ENCODE results near the gene MSMP. TPM values are rescaled to one million over a fixed set of nuclear protein-coding genes. Genes with fewer than 3 reads are reported as not detected.

MSMP gene
- total RNA-seq, 1 donor from 2014 or later, result not detected

DNA sequence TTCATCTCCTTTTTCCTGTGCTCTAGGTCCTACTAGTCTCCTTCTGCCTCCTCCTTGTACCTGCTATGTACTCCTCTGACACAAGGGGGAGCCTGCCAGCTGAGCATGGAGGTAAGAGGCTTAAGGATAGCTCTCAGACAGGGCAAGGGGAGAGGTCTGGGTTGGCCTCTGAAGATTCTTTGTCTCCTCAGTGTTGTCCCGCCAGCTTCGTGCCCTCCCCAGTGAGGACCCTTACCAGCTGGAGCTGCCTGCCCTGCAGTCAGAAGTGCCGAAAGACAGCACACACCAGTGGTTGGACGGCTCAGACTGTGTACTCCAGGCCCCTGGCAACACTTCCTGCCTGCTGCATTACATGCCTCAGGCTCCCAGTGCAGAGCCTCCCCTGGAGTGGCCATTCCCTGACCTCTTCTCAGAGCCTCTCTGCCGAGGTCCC is 17.9 kb downstream of the MSMP start:
- intact Hi-C loops (cut with DNase I), result no loop called here
- no peak for DNase-seq (ENCODE audit: extremely low spot score in 2 of 2)
- Histone ChIP-seq H3K36me3 (peaks cover 0 to 57% of the 10 kb centered on the region in 2 donors), H3K4me3 (no peak overlapping the region), H3K27me3 (no peaks in the 10 kb centered on the region), H3K27ac (no peak overlapping the region), H3K9me3 (no peaks in the 10 kb centered on the region), H3K4me1 (peaks cover 17% of the 10 kb centered on the region)
- peak; percentile 8 to 60 (median 25) for TF ChIP-seq CTCF (IDR thresholded peaks at IDR 0.05)
- TF ChIP-seq POLR2AphosphoS5 (IDR thresholded peaks at IDR 0.05; ENCODE audit: insufficient read depth in 1 of 2, low read depth in 1 of 2), result no peak
- no peak for TF ChIP-seq POLR2A (IDR thresholded peaks at IDR 0.05)

DNA sequence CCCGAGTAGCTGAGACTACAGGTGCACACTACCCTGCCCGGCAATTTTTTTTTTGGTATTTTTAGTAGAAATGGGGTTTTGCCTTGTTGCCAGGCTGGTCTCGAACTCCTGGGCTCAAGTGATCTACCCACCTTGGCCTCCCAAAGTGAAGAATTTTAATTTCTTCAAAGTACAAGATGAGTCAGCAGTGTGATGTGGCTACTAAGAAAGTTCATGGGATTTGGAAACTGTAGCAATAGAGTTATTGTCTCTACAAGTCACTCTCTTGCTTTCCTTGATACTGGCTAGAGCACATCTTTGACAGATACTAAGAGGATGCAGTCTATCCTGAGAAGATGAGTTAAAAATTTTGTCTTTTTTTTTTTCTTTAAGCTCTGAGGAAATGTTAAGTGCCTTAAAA is 20.0 kb downstream of the MSMP start:
- H3K27me3 ChIP-seq, result no peaks in the 10 kb centered on the region
- H3K9me3 ChIP-seq, result no peaks in the 10 kb centered on the region
- DNase-seq (ENCODE audit: extremely low spot score in 2 of 2), result no peak
- TF ChIP-seq POLR2AphosphoS5 (IDR thresholded peaks at IDR 0.05; ENCODE audit: insufficient read depth in 1 of 2, low read depth in 1 of 2), result no peak
- TF ChIP-seq POLR2A (IDR thresholded peaks at IDR 0.05), result no peak
- no peak for TF ChIP-seq CTCF (IDR thresholded peaks at IDR 0.05)
- intact Hi-C loops (cut with DNase I), result loop anchor here (5.0 kb wide), 1 partner anchor 127 kb away; the partner anchor contains the start of gene TESK1
- no peak overlapping the region for H3K4me3 ChIP-seq
- H3K4me1 ChIP-seq, result peaks cover 38% of the 10 kb centered on the region
- H3K36me3 ChIP-seq, result peaks cover 0 to 36% of the 10 kb centered on the region in 2 donors
- no peak overlapping the region for H3K27ac ChIP-seq

DNA sequence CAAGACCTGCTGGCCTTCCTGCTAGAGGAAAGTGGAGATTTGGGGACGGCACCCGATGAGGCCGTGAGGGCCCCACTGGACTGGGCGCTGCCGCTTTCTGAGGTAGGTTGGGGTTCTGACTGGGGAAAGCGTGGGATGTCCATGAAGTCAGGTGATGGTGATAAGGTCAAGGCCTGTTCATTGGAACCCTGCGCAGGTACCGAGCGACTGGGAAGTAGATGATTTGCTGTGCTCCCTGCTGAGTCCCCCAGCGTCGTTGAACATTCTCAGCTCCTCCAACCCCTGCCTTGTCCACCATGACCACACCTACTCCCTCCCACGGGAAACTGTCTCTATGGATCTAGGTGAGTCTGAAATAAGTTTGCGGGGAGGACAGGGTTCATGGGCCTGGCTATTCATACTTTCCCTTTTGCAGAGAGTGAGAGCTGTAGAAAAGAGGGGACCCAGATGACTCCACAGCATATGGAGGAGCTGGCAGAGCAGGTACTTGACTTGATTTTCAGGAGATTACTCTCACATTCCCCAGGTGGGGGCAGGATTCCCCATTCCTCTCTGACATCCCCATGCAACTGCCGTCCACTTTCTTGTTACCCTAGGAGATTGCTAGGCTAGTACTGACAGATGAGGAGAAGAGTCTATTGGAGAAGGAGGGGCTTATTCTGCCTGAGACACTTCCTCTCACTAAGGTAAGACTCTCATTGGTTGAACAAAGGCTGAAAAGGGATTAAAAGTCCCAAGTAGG is 21.1 kb downstream of the MSMP start:
- H3K36me3 ChIP-seq, result peaks cover 0 to 25% of the 10 kb centered on the region in 2 donors
- intact Hi-C loops (cut with DNase I), result loop anchor here (5.0 kb wide), 1 partner anchor 126 kb away; the partner anchor contains the start of gene TESK1
- no peak for DNase-seq (ENCODE audit: extremely low spot score in 2 of 2)
- H3K9me3 ChIP-seq, result no peaks in the 10 kb centered on the region
- TF ChIP-seq POLR2A (IDR thresholded peaks at IDR 0.05) (no peak), POLR2AphosphoS5 (IDR thresholded peaks at IDR 0.05; ENCODE audit: insufficient read depth in 1 of 2, low read depth in 1 of 2) (no peak), CTCF (IDR thresholded peaks at IDR 0.05) (no peak)
- H3K4me3 ChIP-seq, result peak overlapping the region; percentile 84 to 92
- no peaks in the 10 kb centered on the region for H3K27me3 ChIP-seq
- H3K4me1 ChIP-seq, result peaks cover 47% of the 10 kb centered on the region
- H3K27ac ChIP-seq, result peak overlapping the region; percentile 89

- peak within 1 kb of the TSS; percentile 89 for H3K27ac ChIP-seq
- peaks cover 54% of the 10 kb centered on the region for H3K4me1 ChIP-seq
- no peak for TF ChIP-seq CTCF (IDR thresholded peaks at IDR 0.05)
- peak; percentile 97 for TF ChIP-seq POLR2AphosphoS5 (IDR thresholded peaks at IDR 0.05; ENCODE audit: insufficient read depth in 1 of 2, low read depth in 1 of 2)
- TF ChIP-seq POLR2A (IDR thresholded peaks at IDR 0.05), result peak; percentile 26 to 57
- intact Hi-C loops (cut with DNase I), result loop anchor here (5.0 kb wide), 1 partner anchor 125 kb away; the partner anchor contains the start of gene TESK1
- H3K4me3 ChIP-seq, result peak within 1 kb of the TSS; percentile 84 to 92
- peaks cover 0 to 19% of the 10 kb centered on the region in 2 donors for H3K36me3 ChIP-seq
- peak; percentile 98 to 99 for DNase-seq (ENCODE audit: extremely low spot score in 2 of 2)
- no peaks in the 10 kb centered on the region for H3K27me3 ChIP-seq
- H3K9me3 ChIP-seq, result no peaks in the 10 kb centered on the region
Measured at GRCh38 chr9:35732185-35732799, 21.8 kb downstream of the MSMP start, which contains the start of the genes CREB3 and TLN1. Gene CREB3 (plus strand): TSS chr9:35732666. CDS start chr9:35732773, 107 bp downstream. Gene TLN1 (minus strand): TSS chr9:35732195. CDS start chr9:35725694, 6,501 bp downstream.

All from vagina (tissue), 2 donors.